ENCODE results near the gene SERHL2.

Gene SERHL2

DNA sequence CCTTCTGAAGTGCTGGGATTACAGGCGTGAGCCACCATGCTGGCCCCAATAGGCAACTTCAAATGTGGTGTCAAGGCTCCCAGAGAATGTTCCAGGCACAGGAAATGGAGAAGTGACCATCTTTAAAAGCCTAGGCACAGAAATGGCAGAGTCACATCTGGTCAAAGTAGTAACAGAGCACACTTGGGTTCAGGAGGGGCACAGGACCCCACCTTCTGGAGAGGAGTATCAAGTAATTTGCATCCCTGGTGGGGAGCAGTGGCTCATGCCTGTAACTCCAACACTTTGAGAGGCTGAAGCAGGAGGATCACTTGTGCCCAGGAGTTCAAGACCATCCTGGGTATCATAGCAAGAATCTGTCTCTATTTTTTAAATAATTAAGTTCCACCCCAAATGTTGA lies 29.2 kb downstream of the SERHL2 start:
- DNase-seq (ENCODE audit: insufficient read length) (no peak), FAIRE-seq (no peak)
- TF ChIP-seq TAF1 (IDR thresholded peaks at IDR 0.05; ENCODE audit: borderline replicate concordance, low read depth, low read length) (no peak), POLR2AphosphoS5 (IDR thresholded peaks at IDR 0.05; ENCODE audit: low read depth, low read length) (peak; percentile 60; the same call in 1 of the 2 replicates), POLR2A (IDR thresholded peaks at IDR 0.05; ENCODE audit: low read depth, low read length) (0 out of 2 replicates have a peak, but pooled peaks have one; percentile 34)

DNA sequence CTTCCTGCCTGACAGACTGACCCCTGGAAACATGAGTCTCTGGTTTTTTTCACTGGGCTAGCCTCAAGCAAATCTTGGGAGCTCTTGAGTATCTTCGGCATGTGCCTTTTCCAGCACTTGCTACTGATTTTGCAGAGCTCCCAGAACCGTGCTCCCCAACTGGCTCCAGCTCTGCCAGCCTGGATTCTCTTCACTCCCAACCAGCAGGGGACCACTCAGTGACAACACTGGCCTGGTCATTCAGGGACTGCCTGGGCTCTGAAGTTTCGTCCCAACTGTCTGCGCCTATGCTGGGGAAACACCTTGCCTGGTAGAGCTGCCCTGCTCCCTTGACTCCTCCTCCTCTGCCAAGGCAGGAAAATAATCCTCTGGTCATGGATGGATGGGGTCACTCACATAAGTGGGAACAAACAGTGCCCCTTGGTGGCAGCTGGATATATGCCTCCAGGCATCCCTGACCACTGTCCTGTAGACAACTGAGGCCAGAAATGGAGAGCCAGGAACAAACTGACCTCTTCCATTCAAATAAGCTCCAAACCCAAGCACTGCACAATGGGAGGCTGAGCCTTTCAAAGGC lies 30.7 kb downstream of the SERHL2 start:
- DNase-seq (ENCODE audit: insufficient read length) (no peak), FAIRE-seq (no peak)
- TF ChIP-seq POLR2A (IDR thresholded peaks at IDR 0.05; ENCODE audit: low read depth, low read length), result no peak
- no peak for TF ChIP-seq TAF1 (IDR thresholded peaks at IDR 0.05; ENCODE audit: borderline replicate concordance, low read depth, low read length)
- TF ChIP-seq POLR2AphosphoS5 (IDR thresholded peaks at IDR 0.05; ENCODE audit: low read depth, low read length), result no peak

DNA sequence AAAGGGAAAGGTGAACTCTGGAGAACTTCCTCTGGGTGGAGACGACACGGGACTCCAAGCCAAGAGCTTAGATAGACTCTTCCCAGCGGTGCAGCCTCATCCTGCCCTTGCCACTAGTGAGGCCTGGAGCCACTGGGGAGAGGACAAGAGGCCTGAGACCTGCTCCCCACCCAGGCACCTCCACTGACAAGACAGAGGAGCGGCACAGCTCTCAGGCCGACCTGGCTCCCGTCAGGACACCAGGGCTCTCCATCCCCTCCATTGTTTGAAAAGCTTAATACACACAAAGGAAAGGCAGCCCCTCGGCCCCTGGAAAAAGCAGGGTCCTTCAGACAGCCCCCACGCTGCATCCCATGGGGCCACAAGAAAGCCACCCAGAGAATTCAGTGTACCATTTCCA lies 31.3 kb downstream of the SERHL2 start:
- TF ChIP-seq POLR2AphosphoS5 (IDR thresholded peaks at IDR 0.05; ENCODE audit: low read depth, low read length), result no peak
- FAIRE-seq (no peak), DNase-seq (ENCODE audit: insufficient read length) (no peak)

DNA sequence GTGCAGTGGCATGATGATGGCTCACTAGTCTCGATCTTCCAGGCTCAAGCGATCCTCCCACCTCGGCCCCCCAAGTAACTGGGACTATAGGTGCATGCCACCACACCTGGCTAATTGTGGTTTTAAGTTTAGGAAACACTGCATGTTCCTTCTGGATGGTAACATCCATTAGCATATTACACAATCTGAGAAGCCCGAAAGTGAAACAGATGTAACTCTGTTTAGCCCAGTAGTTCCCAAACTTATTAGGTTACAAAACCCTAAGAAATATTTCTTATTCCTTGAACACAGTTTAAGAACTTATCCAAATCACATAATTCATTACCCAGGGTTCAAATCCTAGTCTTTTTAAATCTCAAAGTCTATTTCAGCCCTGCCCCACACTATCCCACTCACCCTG lies 32.6 kb downstream of the SERHL2 start:
- DNase-seq (ENCODE audit: insufficient read length), result no peak
- TF ChIP-seq POLR2A (IDR thresholded peaks at IDR 0.05; ENCODE audit: low read depth, low read length) (no peak), POLR2AphosphoS5 (IDR thresholded peaks at IDR 0.05; ENCODE audit: low read depth, low read length) (no peak), TAF1 (IDR thresholded peaks at IDR 0.05; ENCODE audit: borderline replicate concordance, low read depth, low read length) (no peak)
- no peak for FAIRE-seq

DNA sequence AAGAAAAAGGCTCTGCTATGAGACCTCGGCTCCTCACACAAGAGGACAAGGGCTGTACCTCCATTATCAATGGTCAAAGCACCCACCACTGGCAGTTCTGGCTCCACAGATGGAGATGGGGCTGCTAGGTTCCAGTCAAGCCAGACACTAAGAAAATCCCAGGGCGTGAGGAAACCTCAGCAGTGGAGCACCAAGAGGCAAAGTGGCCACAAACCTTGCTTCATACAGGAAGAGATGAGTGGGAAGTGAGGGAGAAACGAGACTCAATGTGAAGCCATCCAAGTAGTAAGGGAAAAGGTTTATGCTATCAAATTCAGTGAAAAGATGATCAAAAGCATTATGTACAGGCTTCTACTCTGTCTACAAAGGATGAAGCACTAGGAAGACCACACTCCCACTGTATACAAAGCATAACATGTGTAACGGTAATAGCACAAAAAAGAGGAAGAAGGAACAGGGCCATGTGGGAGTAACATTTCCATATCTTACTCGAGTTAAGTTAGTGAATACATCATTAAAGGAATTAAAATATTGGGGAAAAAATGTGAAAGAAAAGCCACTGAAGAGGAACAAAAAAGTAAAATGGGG lies 33.9 kb downstream of the SERHL2 start:
- FAIRE-seq (no peak), DNase-seq (ENCODE audit: insufficient read length) (no peak)
- TF ChIP-seq TAF1 (IDR thresholded peaks at IDR 0.05; ENCODE audit: borderline replicate concordance, low read depth, low read length), result no peak
- TF ChIP-seq POLR2A (IDR thresholded peaks at IDR 0.05; ENCODE audit: low read depth, low read length), result no peak
- no peak for TF ChIP-seq POLR2AphosphoS5 (IDR thresholded peaks at IDR 0.05; ENCODE audit: low read depth, low read length)

DNA sequence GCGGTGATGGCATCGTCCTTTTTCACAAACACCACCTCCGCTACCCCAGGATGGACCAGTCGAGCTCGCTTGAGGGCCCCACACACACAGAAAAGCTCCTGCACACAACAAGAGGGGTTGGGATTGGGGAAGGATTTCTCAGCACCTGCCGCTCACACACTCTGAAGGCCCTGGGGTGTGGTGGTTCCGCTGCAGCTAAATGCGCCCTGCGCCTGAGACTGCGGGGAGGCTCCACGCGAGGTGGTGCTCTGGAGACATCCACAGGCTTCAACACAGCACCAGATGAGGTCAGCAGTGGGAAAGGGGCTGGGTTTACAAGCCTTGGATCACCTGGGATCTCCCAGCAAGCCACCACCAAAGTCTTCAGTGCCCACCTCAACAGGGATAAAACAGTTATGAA lies 38.2 kb downstream of the SERHL2 start:
- DNase-seq (ENCODE audit: insufficient read length) (no peak), FAIRE-seq (no peak)
- no peak for TF ChIP-seq TAF1 (IDR thresholded peaks at IDR 0.05; ENCODE audit: borderline replicate concordance, low read depth, low read length)
- TF ChIP-seq POLR2A (IDR thresholded peaks at IDR 0.05; ENCODE audit: low read depth, low read length), result no peak
- TF ChIP-seq POLR2AphosphoS5 (IDR thresholded peaks at IDR 0.05; ENCODE audit: low read depth, low read length), result no peak

DNA sequence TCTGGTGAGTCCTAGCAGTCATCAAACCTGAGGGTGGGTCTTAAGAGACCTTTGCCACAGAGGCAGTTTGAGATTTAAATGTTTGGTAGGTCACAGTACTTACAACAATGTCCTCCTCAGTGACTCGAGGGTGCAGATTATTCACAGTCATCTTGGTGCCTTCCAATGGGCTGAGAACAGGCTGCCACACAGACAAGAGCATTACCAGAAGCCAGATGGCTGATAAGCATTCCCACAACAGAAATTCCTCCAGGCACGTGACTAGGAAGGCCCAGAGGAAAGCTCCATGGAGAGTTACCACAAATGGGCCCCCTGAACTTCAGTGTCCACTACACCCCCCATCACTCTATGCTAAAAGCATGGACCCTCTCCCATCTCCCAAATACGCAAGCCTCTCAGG lies 41.7 kb downstream of the SERHL2 start:
- DNase-seq (ENCODE audit: insufficient read length) (no peak), FAIRE-seq (no peak)
- TF ChIP-seq POLR2AphosphoS5 (IDR thresholded peaks at IDR 0.05; ENCODE audit: low read depth, low read length), result 0 out of 2 replicates have a peak, but pooled peaks have one; percentile 7
- TF ChIP-seq POLR2A (IDR thresholded peaks at IDR 0.05; ENCODE audit: low read depth, low read length), result no peak

DNA sequence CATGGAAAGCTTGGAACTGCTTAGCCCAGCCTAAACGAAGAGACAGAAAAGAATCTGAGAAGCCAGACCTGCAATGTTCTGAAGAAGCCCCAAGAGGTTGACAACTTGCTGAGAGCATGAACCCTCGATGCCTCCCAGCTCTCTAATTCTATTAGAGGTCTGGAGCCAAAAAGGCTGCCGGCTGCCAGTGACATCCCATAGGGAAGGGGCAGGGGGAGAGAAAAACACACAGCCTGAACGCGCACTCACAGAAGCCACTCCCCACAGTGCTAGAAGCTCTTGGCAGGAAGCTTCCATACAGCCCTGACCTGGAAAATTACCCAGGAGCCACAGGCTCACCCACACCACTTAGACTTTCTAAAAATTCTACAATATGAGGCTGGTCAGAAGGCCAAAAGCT lies 42.6 kb downstream of the SERHL2 start:
- TF ChIP-seq POLR2A (IDR thresholded peaks at IDR 0.05; ENCODE audit: low read depth, low read length), result no peak
- no peak for TF ChIP-seq TAF1 (IDR thresholded peaks at IDR 0.05; ENCODE audit: borderline replicate concordance, low read depth, low read length)
- TF ChIP-seq POLR2AphosphoS5 (IDR thresholded peaks at IDR 0.05; ENCODE audit: low read depth, low read length), result no peak
- FAIRE-seq (no peak), DNase-seq (ENCODE audit: insufficient read length) (no peak)

DNA sequence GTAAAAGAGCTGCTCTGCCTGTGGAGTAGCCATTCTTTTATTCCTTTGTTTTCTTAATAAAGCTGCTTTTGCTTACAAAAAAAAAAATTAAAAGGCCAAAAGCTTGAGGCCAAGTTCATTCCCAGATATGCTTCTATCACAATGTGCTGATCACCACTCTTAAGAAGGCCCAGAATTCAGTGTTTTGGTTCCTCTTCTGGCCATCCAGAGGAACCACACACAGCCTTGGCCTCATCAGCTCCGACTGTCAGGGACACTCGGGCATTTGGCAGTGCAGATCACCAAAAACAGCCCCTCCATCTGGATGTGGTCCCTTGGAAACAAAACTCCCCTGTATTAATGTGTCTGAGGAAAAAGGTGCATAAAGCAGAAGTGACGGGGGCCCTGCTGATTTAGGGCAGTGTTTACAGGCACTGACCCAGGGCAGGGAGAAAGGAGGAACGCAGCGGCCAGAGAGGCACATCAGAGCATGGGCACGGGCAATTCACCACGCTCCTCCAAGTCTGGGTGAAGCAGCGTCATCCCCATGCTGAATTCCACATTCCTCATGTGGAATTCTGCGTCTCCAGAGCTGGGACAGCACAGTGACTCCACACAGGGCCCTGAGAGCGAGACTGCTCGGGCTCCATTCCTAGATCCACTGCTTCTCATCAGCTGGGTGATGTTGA lies 43.2 kb downstream of the SERHL2 start:
- no peak for TF ChIP-seq TAF1 (IDR thresholded peaks at IDR 0.05; ENCODE audit: borderline replicate concordance, low read depth, low read length)
- no peak for TF ChIP-seq POLR2A (IDR thresholded peaks at IDR 0.05; ENCODE audit: low read depth, low read length)
- TF ChIP-seq POLR2AphosphoS5 (IDR thresholded peaks at IDR 0.05; ENCODE audit: low read depth, low read length), result no peak
- DNase-seq (ENCODE audit: insufficient read length), result no peak
- no peak for FAIRE-seq

DNA sequence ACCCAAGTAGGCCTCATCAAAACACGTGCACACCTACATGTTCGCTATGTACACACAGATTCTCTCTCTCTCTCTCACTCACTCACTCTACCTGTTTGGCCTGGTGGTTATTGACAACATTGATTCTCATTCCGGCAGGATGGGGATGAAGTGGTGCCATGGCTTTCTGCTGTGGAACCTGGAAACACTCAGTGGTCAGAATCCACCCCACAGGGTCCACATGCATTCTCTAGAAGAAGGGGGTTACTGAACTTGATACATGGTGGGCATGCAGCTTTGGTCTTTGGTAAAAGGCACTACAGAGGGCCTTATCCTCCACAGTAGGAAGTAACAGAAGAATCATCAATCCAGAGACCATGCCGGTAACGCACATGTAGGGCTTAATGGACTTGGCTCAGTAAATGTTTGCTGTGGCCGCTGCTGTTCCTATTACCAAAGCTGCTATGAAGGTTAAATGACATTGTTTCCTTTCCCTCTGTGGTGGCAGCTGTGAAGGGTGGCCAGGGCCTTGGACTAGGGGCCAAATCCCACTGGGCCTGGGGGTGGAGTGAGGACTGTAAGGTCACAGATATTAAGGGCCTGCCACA lies 48.2 kb downstream of the SERHL2 start:
- no peak for FAIRE-seq
- TF ChIP-seq POLR2AphosphoS5 (IDR thresholded peaks at IDR 0.05; ENCODE audit: low read depth, low read length), result no peak
- TF ChIP-seq TAF1 (IDR thresholded peaks at IDR 0.05; ENCODE audit: borderline replicate concordance, low read depth, low read length), result no peak
- no peak for TF ChIP-seq POLR2A (IDR thresholded peaks at IDR 0.05; ENCODE audit: low read depth, low read length)
- DNase-seq (ENCODE audit: insufficient read length), result no peak

DNA sequence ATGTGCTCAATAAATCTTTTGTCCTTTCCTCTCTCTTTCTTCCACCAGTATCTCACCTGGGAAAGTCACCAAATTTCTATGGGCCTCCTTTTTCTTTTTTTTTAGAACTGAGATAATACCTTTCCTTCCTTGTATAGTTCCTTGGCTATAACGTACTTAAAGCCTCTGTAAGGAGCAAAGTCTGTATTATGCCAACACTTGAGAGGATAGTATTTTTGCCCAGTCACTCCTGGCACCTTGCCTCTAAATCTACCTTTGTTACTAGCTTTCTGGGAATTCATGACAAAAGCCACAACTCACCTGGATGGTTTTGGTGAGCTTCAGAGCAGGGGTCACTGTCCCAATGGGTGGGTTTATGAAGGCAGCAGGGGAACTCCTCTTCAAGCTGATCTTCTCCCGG lies 48.7 kb downstream of the SERHL2 start:
- TF ChIP-seq POLR2A (IDR thresholded peaks at IDR 0.05; ENCODE audit: low read depth, low read length), result no peak
- TF ChIP-seq POLR2AphosphoS5 (IDR thresholded peaks at IDR 0.05; ENCODE audit: low read depth, low read length), result no peak
- TF ChIP-seq TAF1 (IDR thresholded peaks at IDR 0.05; ENCODE audit: borderline replicate concordance, low read depth, low read length), result no peak
- DNase-seq (ENCODE audit: insufficient read length), result no peak
- no peak for FAIRE-seq

DNA sequence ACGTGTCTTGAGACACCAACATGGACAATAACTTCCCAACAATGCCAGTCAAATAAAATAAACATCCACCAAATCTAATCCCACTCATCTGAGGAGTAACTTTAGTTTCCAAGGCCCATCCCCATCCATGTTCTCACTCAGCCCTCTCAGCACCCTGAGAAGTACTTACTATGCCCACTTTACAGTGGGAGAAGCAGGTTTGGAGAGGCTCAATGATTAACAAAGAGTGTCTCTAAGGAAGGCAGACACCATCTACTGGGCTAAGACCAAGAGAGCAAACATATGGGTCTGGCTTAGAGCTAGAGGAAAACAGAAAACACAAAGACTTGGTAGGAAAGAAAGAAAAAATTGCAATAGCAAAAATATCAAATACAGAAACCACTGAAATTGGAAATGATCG lies 49.7 kb downstream of the SERHL2 start:
- no peak for TF ChIP-seq POLR2AphosphoS5 (IDR thresholded peaks at IDR 0.05; ENCODE audit: low read depth, low read length)
- TF ChIP-seq TAF1 (IDR thresholded peaks at IDR 0.05; ENCODE audit: borderline replicate concordance, low read depth, low read length), result no peak
- TF ChIP-seq POLR2A (IDR thresholded peaks at IDR 0.05; ENCODE audit: low read depth, low read length), result no peak
- DNase-seq (ENCODE audit: insufficient read length) (no peak), FAIRE-seq (no peak)
